IMR-90 (cell line): Measurements from ENCODE around the gene CYP24A1. TPM values are rescaled to one million over a fixed set of nuclear protein-coding genes. Genes with fewer than 3 reads are reported as not detected.

Experiments
- ATAC-seq: fragments of 200-7000 bp; cut with Tn5 transposase; 2 replicates; pipeline ENCODE4 v1.9.1; 2020; ENCODE audit warnings: low read depth, mild to moderate bottlenecking, moderate library complexity
- BruUV-seq: library from RNA; stranded (reverse); fragments of 400-500 nt; replicated peaks from 2 replicates; lab custom pipeline; 2021; lab: Mats Ljungman, UMichigan
- CTCF ChIA-PET: fragments of 300-600 bp; formaldehyde crosslinking; extraction: SDS; loops from one replicate; lab custom pipeline; 2021; ENCODE audit warnings: antibody characterized with exemption; lab: Yijun Ruan, JAX
- POLR2A ChIA-PET: fragments of 300-600 bp; sonication (Branson Sonifier 250); formaldehyde crosslinking; loops from one replicate; lab custom pipeline; 2022; ENCODE audit warnings: antibody characterized with exemption; ENCODE audit not compliant: unreplicated experiment; lab: Charles Lee
- DNase-seq: peaks from one replicate; pipeline ENCODE4 v3.0.0; 2013
- H2AFZ ChIP-seq: replicated peaks from 2 replicates; pipeline ENCODE3; 2013; ENCODE audit warnings: low read length, mild to moderate bottlenecking; ENCODE audit not compliant: poor library complexity
- H2AK5ac ChIP-seq: 2 replicates; pipeline ENCODE4 v1.6.1; 2013; ENCODE audit warnings: low read depth, low read length, inconsistent platforms
- H2AK9ac ChIP-seq: replicated peaks from 2 replicates; pipeline ENCODE3; 2013; ENCODE audit warnings: mild to moderate bottlenecking, low read depth, low read length, moderate library complexity; ENCODE audit not compliant: poor library complexity
- H2BK120ac ChIP-seq: 2 replicates; pipeline ENCODE4 v1.6.1; 2013; ENCODE audit warnings: low read depth, low read length, inconsistent platforms
- H2BK15ac ChIP-seq: 3 replicates; pipeline ENCODE4 v1.6.1; 2013; ENCODE audit warnings: low read depth, low read length, inconsistent platforms
- H2BK20ac ChIP-seq: 2 replicates; pipeline ENCODE4 v1.6.1; 2013; ENCODE audit warnings: low read depth, mild to moderate bottlenecking, inconsistent platforms, low read length, moderate library complexity
- H2BK5ac ChIP-seq: 2 replicates; pipeline ENCODE4 v1.6.1; 2013; ENCODE audit warnings: mild to moderate bottlenecking, low read depth, low read length, inconsistent platforms; ENCODE audit not compliant: poor library complexity, severe bottlenecking
- H3K14ac ChIP-seq: replicated peaks from 2 replicates; pipeline ENCODE4 v1.6.1; 2013; ENCODE audit warnings: low read depth, low read length, inconsistent platforms
- H3K18ac ChIP-seq: 2 replicates; pipeline ENCODE4 v1.6.1; 2013; ENCODE audit warnings: low read depth, low read length, control low read depth
- H3K23ac ChIP-seq: 2 replicates; pipeline ENCODE4 v1.6.1; 2013; ENCODE audit warnings: low read depth, low read length, inconsistent platforms
- H3K27ac ChIP-seq: 2 replicates; pipeline ENCODE4 v1.5.1; 2013; ENCODE audit warnings: mild to moderate bottlenecking, control low read depth, low read length; ENCODE audit not compliant: insufficient read depth
- H3K27me3 ChIP-seq: 2 replicates; pipeline ENCODE4 v1.6.1; 2013; ENCODE audit warnings: low read length; ENCODE audit not compliant: control insufficient read depth, insufficient read depth
- H3K36me3 ChIP-seq: 2 replicates; pipeline ENCODE4 v1.6.1; 2013; ENCODE audit warnings: low read length, mixed read lengths; ENCODE audit not compliant: control insufficient read depth, insufficient read depth
- H3K4ac ChIP-seq: 2 replicates; pipeline ENCODE4 v1.6.1; 2013; ENCODE audit warnings: low read depth, low read length, inconsistent platforms
- H3K4me1 ChIP-seq: 2 replicates; pipeline ENCODE4 v1.6.1; 2013; ENCODE audit warnings: low read length, mixed read lengths; ENCODE audit not compliant: control insufficient read depth, insufficient read depth
- H3K4me2 ChIP-seq: 2 replicates; pipeline ENCODE4 v1.6.1; 2013; ENCODE audit warnings: low read depth, mild to moderate bottlenecking, control low read depth, low read length, moderate library complexity
- H3K4me3 ChIP-seq: 2 replicates; pipeline ENCODE4 v1.5.1; 2013; ENCODE audit warnings: low read depth, mild to moderate bottlenecking, control low read depth, low read length, moderate library complexity; ENCODE audit not compliant: insufficient read depth
- H3K56ac ChIP-seq: 2 replicates; pipeline ENCODE4 v1.6.1; 2013; ENCODE audit warnings: low read length, inconsistent platforms; ENCODE audit not compliant: insufficient read depth; ENCODE audit errors: extremely low read depth
- H3K79me1 ChIP-seq, 2 experiments: 2 replicates each; pipeline ENCODE4 v1.6.1; 2013; ENCODE audit warnings: low read length in 2 of 2, inconsistent platforms in 1 of 2, low read depth in 1 of 2
- H3K9ac ChIP-seq: 2 replicates; pipeline ENCODE4 v1.6.1; 2013; ENCODE audit warnings: low read depth, low read length, control low read depth
- H3K9me1 ChIP-seq: 2 replicates; pipeline ENCODE4 v1.6.1; 2013; ENCODE audit warnings: low read length, inconsistent platforms; ENCODE audit not compliant: insufficient read depth
- H3K9me3 ChIP-seq: 2 replicates; pipeline ENCODE4 v1.6.1; 2013; ENCODE audit warnings: low read length; ENCODE audit not compliant: control insufficient read depth, insufficient read depth
- H4K20me1 ChIP-seq: 2 replicates; pipeline ENCODE4 v1.6.1; 2013; ENCODE audit warnings: low read length, inconsistent platforms; ENCODE audit not compliant: insufficient read depth
- H4K5ac ChIP-seq: 2 replicates; pipeline ENCODE4 v1.6.1; 2013; ENCODE audit warnings: mild to moderate bottlenecking, low read depth, low read length, control low read depth
- H4K8ac ChIP-seq, 2 experiments: 2 replicates each; pipeline ENCODE4 v1.6.1; 2013; ENCODE audit warnings: low read depth in 2 of 2, low read length in 2 of 2, control low read depth in 1 of 2, inconsistent platforms in 1 of 2
- H4K91ac ChIP-seq: 2 replicates; pipeline ENCODE4 v1.6.1; 2013; ENCODE audit warnings: low read depth, low read length, inconsistent platforms; ENCODE audit not compliant: insufficient read depth
- BHLHE40 ChIP-seq: fragments of 150-350 bp; IDR thresholded peaks from 2 replicates; pipeline ENCODE4 v1.6.1; 2016; ENCODE audit warnings: mild to moderate bottlenecking, low read depth, low read length
- CEBPB ChIP-seq: IDR thresholded peaks from 2 replicates; pipeline ENCODE4 v1.6.1; 2012; ENCODE audit warnings: low read depth, low read length, improper control_type of control experiment
- CHD1 ChIP-seq: IDR thresholded peaks from 2 replicates; pipeline ENCODE4 v1.6.1; 2012; ENCODE audit warnings: low read depth, low read length, improper control_type of control experiment
- FOS ChIP-seq: fragments of 150-350 bp; IDR thresholded peaks from 2 replicates; pipeline ENCODE4 v1.6.1; 2016; ENCODE audit warnings: low read depth, low read length
- NFE2L2 ChIP-seq: fragments of 150-350 bp; IDR thresholded peaks from 2 replicates; pipeline ENCODE4 v1.6.1; 2016; ENCODE audit warnings: low read depth, mild to moderate bottlenecking, low read length
- RAD21 ChIP-seq: IDR thresholded peaks from 2 replicates; pipeline ENCODE4 v1.6.1; 2012; ENCODE audit warnings: low read length, improper control_type of control experiment
- RCOR1 ChIP-seq: IDR thresholded peaks from 2 replicates; pipeline ENCODE4 v1.6.1; 2012; ENCODE audit warnings: mild to moderate bottlenecking, low read length, improper control_type of control experiment; ENCODE audit not compliant: insufficient replicate concordance
- RFX5 ChIP-seq: IDR thresholded peaks from 2 replicates; pipeline ENCODE4 v1.8.0; 2012; ENCODE audit warnings: low read depth, mild to moderate bottlenecking, low read length, moderate library complexity
- whole genome bisulfite sequencing, 2 experiments: methylation state at CpG; one replicate each; pipeline versions ENCODE4 v1.1.5 to v1.1.7; 2013; ENCODE audit warnings: missing lambda C conversion rate in 2 of 2; ENCODE audit not compliant: insufficient read length in 1 of 2; ENCODE audit errors: extremely low coverage in 2 of 2; 5-methylcytosine and 5-hydroxymethylcytosine counted together
- dilution Hi-C: fragments of 300-500 bp; cut with HindIII; formaldehyde crosslinking; loops from one replicate; pipeline ENCODE4 v1.14.3; 2018; ENCODE audit warnings: low sequenced_read_pairs; ENCODE audit not compliant: unreplicated experiment
- in situ Hi-C: fragments of 300-500 bp; cut with MboI; formaldehyde crosslinking; loops from 3 replicates; pipeline ENCODE4 v1.14.3; 2019; ENCODE audit warnings: low sequenced_read_pairs, inconsistent platforms, mixed read lengths
- intact Hi-C: fragments of 100-400 bp; cut with micrococcal nuclease; formaldehyde crosslinking; loops from 2 replicates; pipeline ENCODE4 v1.10.0; 2022
- polyA plus RNA-seq, 3 experiments: library from polyadenylated mRNA; depleted of rRNA; stranded (reverse); fragments of >200 nt; gene quantifications; 2 replicates each; pipeline ENCODE4 v1.2.3, GENCODE V29; 2012; ENCODE audit warnings: low replicate concordance in 1 of 3
- total RNA-seq: library from RNA; depleted of rRNA; stranded (reverse); fragments of >200 nt; gene quantifications from 2 replicates; pipeline ENCODE4 v1.2.3, GENCODE V29; 2012

Gene CYP24A1
- total and polyA plus RNA-seq, 2 of the 4 experiments (the other 2 are of a cell fraction) = not detected

DNA sequence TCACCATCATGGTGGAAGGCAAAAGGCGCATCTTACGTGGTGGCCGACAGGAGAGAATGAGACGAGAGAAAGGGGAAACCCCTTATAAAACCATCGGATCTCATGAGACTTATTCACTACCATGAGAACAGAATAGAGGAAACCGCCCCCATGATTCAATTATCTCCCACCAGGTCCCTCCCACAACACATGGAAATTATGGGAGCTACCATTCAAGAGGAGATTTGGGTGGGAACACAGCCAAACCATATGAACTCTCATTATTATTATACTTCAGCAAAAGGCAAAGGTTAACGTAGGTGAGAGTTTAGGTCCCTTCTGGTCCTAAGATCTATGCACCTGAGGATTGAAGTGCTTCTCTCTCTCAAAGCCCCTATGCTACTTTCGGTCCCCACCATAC lies 31.7 kb upstream of the CYP24A1 start:
- no peak overlapping the region for H3K4me3 ChIP-seq
- POLR2A ChIA-PET = no interaction called here
- H4K20me1 ChIP-seq = peaks cover 13% of the 10 kb centered on the region; the same call in 1 of the 2 replicates
- BruUV-seq = no TSS peak
- H4K91ac ChIP-seq = no peak overlapping the region
- dilution Hi-C loops (no loop called here), in situ Hi-C loops (loop anchor here (10.0 kb wide), 1 partner anchor 631 kb away; no protein-coding TSS in a partner anchor), intact Hi-C loops (no loop called here)
- TF ChIP-seq RCOR1 (no peak), CEBPB (no peak), BHLHE40 (no peak), FOS (no peak), RFX5 (no peak), NFE2L2 (no peak), CHD1 (no peak), RAD21 (no peak)
- H4K5ac ChIP-seq = no peak overlapping the region
- H3K9me3 ChIP-seq = no peaks in the 10 kb centered on the region
- H3K79me1 ChIP-seq = peaks cover 14 to 23% of the 10 kb centered on the region in 2 experiments
- H2BK120ac ChIP-seq = no peak overlapping the region
- peaks cover 7% of the 10 kb centered on the region; the same call in 1 of the 2 replicates for H3K27me3 ChIP-seq
- H3K18ac ChIP-seq = no peak overlapping the region
- no peak overlapping the region for H2BK20ac ChIP-seq
- H4K8ac ChIP-seq = no peak overlapping the region
- H3K9me1 ChIP-seq = peaks cover 3% of the 10 kb centered on the region; the same call in 1 of the 2 replicates
- no peak overlapping the region for H2BK15ac ChIP-seq
- ATAC-seq = no peak
- no peak overlapping the region for H3K23ac ChIP-seq
- H2AK5ac ChIP-seq = no peak overlapping the region
- no peak overlapping the region for H3K4me2 ChIP-seq
- no peak overlapping the region for H3K56ac ChIP-seq
- no peaks in the 10 kb centered on the region for H3K36me3 ChIP-seq
- no peak overlapping the region for H2AK9ac ChIP-seq
- no peak overlapping the region for H3K27ac ChIP-seq
- peaks cover 3% of the 10 kb centered on the region; the same call in 1 of the 2 replicates for H3K4me1 ChIP-seq
- H3K9ac ChIP-seq = no peak overlapping the region
- no peak overlapping the region for H2BK5ac ChIP-seq
- H3K4ac ChIP-seq = no peak overlapping the region
- no peak overlapping the region for H2AFZ ChIP-seq
- DNase-seq = no peak
- H3K14ac ChIP-seq = no peak overlapping the region
- 83% methylated on average over 1 of the region's 8 CpGs; no CpG with 5 or more reads in 1 of the 2 experiments for WGBS, 2 experiments
- CTCF ChIA-PET = interaction anchor here (1.0 kb wide), 1 partner anchor 102 kb away, joined by 3 read pairs; no protein-coding TSS in a partner anchor
